MM.1S (cell line): ENCODE results near the gene MICU2.

Experiments
- DNase-seq: peaks from one replicate; pipeline ENCODE4 v3.0.0-alpha.2; 2015
- H2AFZ ChIP-seq: fragments of 300-600 bp; sonication (generic); 2 replicates; pipeline ENCODE4 v1.6.0; 2016; ENCODE audit warnings: antibody characterized with exemption, low read length
- H3F3A ChIP-seq: fragments of 300-600 bp; sonication (generic); 2 replicates; pipeline ENCODE4 v1.6.1; 2016; ENCODE audit warnings: mild to moderate bottlenecking, antibody characterized with exemption, low read length, moderate library complexity, mixed read lengths; ENCODE audit not compliant: insufficient read depth
- H3K27ac ChIP-seq: fragments of 300-600 bp; sonication (generic); 2 replicates; pipeline ENCODE4 v1.5.1; 2016; ENCODE audit warnings: mild to moderate bottlenecking, low read length
- H3K27me3 ChIP-seq: fragments of 300-600 bp; sonication (generic); replicated peaks from 2 replicates; pipeline ENCODE4 v1.6.0; 2016; ENCODE audit warnings: low read length; ENCODE audit not compliant: insufficient read depth
- H3K36me3 ChIP-seq: fragments of 300-600 bp; sonication (generic); replicated peaks from 2 replicates; pipeline ENCODE4 v1.6.1; 2016; ENCODE audit warnings: mild to moderate bottlenecking, low read length, mixed read lengths; ENCODE audit not compliant: insufficient read depth
- H3K4me1 ChIP-seq: fragments of 300-600 bp; sonication (generic); 2 replicates; pipeline ENCODE4 v1.6.1; 2016; ENCODE audit warnings: low read length, mixed read lengths
- H3K4me2 ChIP-seq: fragments of 300-600 bp; sonication (generic); 2 replicates; pipeline ENCODE4 v1.6.0; 2016; ENCODE audit warnings: low read depth, low read length
- H3K4me3 ChIP-seq: fragments of 300-600 bp; sonication (generic); 2 replicates; pipeline ENCODE4 v1.5.1; 2016; ENCODE audit warnings: low read length, mixed read lengths
- H3K79me2 ChIP-seq: fragments of 300-600 bp; sonication (generic); 2 replicates; pipeline ENCODE4 v1.6.1; 2016; ENCODE audit warnings: mixed run types, low read length, mixed read lengths
- H3K9ac ChIP-seq: fragments of 300-600 bp; sonication (generic); 2 replicates; pipeline ENCODE4 v1.6.1; 2016; ENCODE audit warnings: low read length, mixed read lengths
- H3K9me2 ChIP-seq: fragments of 300-600 bp; sonication (generic); replicated peaks from 2 replicates; pipeline ENCODE4 v1.6.1; 2016; ENCODE audit warnings: mild to moderate bottlenecking, low read length, mixed read lengths; ENCODE audit not compliant: insufficient read depth
- H3K9me3 ChIP-seq: fragments of 300-600 bp; sonication (generic); replicated peaks from 2 replicates; pipeline ENCODE4 v1.6.1; 2016; ENCODE audit warnings: mild to moderate bottlenecking, low read length, mixed read lengths; ENCODE audit not compliant: insufficient read depth
- H4K20me1 ChIP-seq: fragments of 300-600 bp; sonication (generic); 2 replicates; pipeline ENCODE4 v1.6.1; 2016; ENCODE audit warnings: mild to moderate bottlenecking, low read length, moderate library complexity, mixed read lengths; ENCODE audit not compliant: insufficient read depth
- EZH2 ChIP-seq: fragments of 300-600 bp; sonication (generic); optimal IDR thresholded peaks from 2 replicates; pipeline ENCODE3; 2017; ENCODE audit warnings: low read depth, mild to moderate bottlenecking, antibody characterized with exemption, low read length, mixed read lengths
- EZH2phosphoT487 ChIP-seq: fragments of 300-600 bp; sonication (generic); IDR thresholded peaks from 2 replicates; pipeline ENCODE4 v1.6.1; 2018; ENCODE audit warnings: antibody characterized with exemption, low read length
- TF ChIP-seq, protein P1 (sequence below): fragments of 300-600 bp; sonication (generic); IDR thresholded peaks from 2 replicates; pipeline ENCODE4 v1.5.1; 2016; ENCODE audit warnings: antibody characterized with exemption, low read length, mixed read lengths

Gene MICU2

DNA sequence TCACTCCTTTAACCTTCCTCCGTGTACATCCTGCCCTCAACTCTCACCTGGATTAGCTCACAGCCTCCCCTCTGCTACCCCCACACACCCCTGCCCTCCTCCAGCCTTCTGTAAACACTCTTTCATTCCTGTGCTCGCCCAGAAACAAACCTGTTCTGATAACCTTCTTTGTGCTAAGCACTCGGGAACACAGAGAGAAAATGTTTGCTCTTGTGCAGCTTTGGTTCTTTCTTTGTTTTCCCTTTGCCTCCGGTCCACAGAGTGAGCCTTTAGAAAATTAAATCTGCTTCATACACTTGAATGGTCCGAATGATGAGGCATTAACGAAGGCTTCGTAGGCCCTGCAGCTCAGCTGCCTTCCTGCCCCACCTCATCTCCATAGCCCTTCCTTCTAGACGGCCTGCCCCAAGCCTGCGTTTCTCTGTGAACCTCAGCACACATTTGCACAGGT, 138.2 kb downstream of the MICU2 start:
- Histone ChIP-seq H3K4me1 (no peaks in the 10 kb centered on the region), H3K9ac (no peak overlapping the region), H3K4me2 (no peak overlapping the region), H3K27me3 (no peaks in the 10 kb centered on the region), H3K9me2 (no peaks in the 10 kb centered on the region), H3F3A (no peaks in the 10 kb centered on the region), H3K9me3 (no peaks in the 10 kb centered on the region), H2AFZ (no peak overlapping the region), H3K79me2 (no peaks in the 10 kb centered on the region), H3K36me3 (no peaks in the 10 kb centered on the region), H3K27ac (no peak overlapping the region), H3K4me3 (no peak overlapping the region), H4K20me1 (no peaks in the 10 kb centered on the region)
- no peak for DNase-seq
- TF ChIP-seq, protein P1, sequence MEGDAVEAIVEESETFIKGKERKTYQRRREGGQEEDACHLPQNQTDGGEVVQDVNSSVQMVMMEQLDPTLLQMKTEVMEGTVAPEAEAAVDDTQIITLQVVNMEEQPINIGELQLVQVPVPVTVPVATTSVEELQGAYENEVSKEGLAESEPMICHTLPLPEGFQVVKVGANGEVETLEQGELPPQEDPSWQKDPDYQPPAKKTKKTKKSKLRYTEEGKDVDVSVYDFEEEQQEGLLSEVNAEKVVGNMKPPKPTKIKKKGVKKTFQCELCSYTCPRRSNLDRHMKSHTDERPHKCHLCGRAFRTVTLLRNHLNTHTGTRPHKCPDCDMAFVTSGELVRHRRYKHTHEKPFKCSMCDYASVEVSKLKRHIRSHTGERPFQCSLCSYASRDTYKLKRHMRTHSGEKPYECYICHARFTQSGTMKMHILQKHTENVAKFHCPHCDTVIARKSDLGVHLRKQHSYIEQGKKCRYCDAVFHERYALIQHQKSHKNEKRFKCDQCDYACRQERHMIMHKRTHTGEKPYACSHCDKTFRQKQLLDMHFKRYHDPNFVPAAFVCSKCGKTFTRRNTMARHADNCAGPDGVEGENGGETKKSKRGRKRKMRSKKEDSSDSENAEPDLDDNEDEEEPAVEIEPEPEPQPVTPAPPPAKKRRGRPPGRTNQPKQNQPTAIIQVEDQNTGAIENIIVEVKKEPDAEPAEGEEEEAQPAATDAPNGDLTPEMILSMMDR, result no peak
- TF ChIP-seq EZH2 (no peak), EZH2phosphoT487 (no peak)

- Histone ChIP-seq H3K27ac (no peak overlapping the region), H3K4me3 (no peak overlapping the region), H3K9ac (no peak overlapping the region), H3K9me3 (no peaks in the 10 kb centered on the region), H2AFZ (no peak overlapping the region), H3K4me2 (no peak overlapping the region), H3K36me3 (no peaks in the 10 kb centered on the region), H4K20me1 (no peaks in the 10 kb centered on the region), H3K4me1 (no peaks in the 10 kb centered on the region), H3F3A (no peaks in the 10 kb centered on the region), H3K9me2 (no peaks in the 10 kb centered on the region), H3K27me3 (no peaks in the 10 kb centered on the region), H3K79me2 (peaks cover 3% of the 10 kb centered on the region)
- DNase-seq, result no peak
- no peak for TF ChIP-seq EZH2phosphoT487
These were observed 140.5 kb downstream of the MICU2 start for GRCh38 chr13:21463424-21463823.

DNA sequence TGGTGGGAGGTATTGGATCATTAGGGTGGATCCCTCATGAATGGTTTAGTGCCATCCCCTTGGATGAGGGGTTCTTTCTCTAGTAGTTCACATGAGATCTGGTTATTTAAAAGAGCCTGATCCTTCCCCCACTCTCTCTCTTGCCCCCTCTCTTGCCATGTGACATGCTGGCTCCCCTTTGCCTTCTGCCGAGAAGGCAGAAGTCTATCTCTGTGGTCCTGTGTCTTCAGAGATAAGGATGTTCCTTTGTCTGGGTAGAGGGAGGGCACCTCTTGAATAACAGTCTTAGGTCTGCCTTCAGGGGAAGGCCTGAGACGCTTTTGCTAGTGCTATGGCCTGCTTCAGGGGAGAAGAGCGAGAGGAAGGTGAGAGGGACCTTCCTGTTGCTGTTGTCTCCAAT, 142.8 kb downstream of the MICU2 start:
- H3K79me2 ChIP-seq, result peaks cover 23% of the 10 kb centered on the region
- H3F3A ChIP-seq, result no peaks in the 10 kb centered on the region
- H3K9me3 ChIP-seq, result no peaks in the 10 kb centered on the region
- no peak for DNase-seq
- H3K9me2 ChIP-seq, result no peaks in the 10 kb centered on the region
- no peak overlapping the region for H3K4me3 ChIP-seq
- H2AFZ ChIP-seq, result no peak overlapping the region
- TF ChIP-seq EZH2, result no peak
- TF ChIP-seq, protein P1, result no peak
- H3K9ac ChIP-seq, result no peak overlapping the region
- no peaks in the 10 kb centered on the region for H3K27me3 ChIP-seq
- H3K4me2 ChIP-seq, result no peak overlapping the region
- H3K36me3 ChIP-seq, result no peaks in the 10 kb centered on the region
- no peak overlapping the region for H3K27ac ChIP-seq
- H3K4me1 ChIP-seq, result no peaks in the 10 kb centered on the region
- no peaks in the 10 kb centered on the region for H4K20me1 ChIP-seq

DNA sequence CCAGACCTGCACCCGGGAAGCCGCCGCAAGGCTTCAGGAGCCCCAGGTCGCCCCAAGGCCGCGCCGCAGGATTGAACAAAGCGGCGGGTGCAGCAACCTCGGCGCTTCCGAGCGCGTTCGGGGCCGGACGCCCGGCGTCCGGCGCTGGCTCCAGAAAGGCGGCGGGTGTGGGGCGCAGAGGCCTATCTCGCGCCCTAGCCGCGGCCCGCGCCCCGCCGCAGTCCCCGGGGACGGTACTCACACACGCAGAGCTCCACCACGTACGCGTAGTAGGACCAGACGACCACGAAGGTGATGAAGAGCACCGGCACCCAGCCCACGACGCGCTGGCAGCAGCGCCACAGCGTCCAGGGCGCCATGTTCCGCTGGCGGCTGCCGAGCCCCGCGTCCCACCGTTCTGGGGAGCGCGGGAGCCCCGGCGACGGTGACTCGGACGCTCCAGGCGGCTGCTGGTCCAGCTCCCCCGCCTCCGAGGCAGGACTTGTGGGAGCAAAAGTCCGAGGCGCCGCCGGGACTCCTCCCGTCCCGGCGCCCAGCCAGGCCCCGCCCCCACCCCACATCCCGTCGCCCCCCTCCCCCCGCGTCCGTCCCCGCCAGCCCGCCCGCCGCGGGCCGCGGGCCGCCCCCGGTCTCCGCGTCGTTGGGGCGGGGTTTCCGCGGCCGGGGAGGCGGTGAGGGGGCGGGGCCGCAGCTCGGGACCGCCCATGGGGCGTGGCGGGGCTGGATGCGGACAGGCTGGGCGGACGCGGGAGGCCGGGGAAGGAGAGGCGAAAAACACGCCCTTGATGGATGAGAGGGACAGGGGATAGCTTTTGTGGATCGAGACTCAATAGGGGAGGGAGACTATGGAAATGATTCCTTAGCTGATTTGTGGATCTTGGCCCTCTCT, 144.9 kb downstream of the MICU2 start, which contains the start of gene ZDHHC20:
ZDHHC20 (minus strand) TSS at position 491 of the 889 bp plus-strand sequence; CDS start at position 359, 132 bp downstream.
- Histone ChIP-seq H3K79me2 (peaks cover 42% of the 10 kb centered on the region), H3K9me3 (no peaks in the 10 kb centered on the region)

More for the DNA sequence above, 144.9 kb downstream of the MICU2 start, which contains the start of gene ZDHHC20:
- Histone ChIP-seq H3K27ac (peak within 1 kb of the TSS; percentile 68; the same call in 1 of the 2 replicates), H3K9ac (peak within 1 kb of the TSS; percentile 75), H3K4me3 (peak within 1 kb of the TSS; percentile 77), H4K20me1 (no peaks in the 10 kb centered on the region), H3K4me2 (peak within 1 kb of the TSS; percentile 73), H3K9me2 (no peaks in the 10 kb centered on the region), H3K27me3 (no peaks in the 10 kb centered on the region), H2AFZ (peak within 1 kb of the TSS; percentile 81), H3K4me1 (no peaks in the 10 kb centered on the region), H3K36me3 (no peaks in the 10 kb centered on the region), H3F3A (no peaks in the 10 kb centered on the region)
- DNase-seq, result peak; percentile 71
- TF ChIP-seq, protein P1, result no peak
- TF ChIP-seq EZH2phosphoT487 (no peak), EZH2 (no peak)
